Sigmoid colon (tissue), 7 donors: Measurements from ENCODE around the gene ITGA1. TPM values are rescaled to one million over a fixed set of nuclear protein-coding genes. Genes with fewer than 3 reads are reported as not detected.

Experiments used
- DNase-seq: peaks from one replicate; pipeline ENCODE4 v3.0.0-alpha.2; 2019
- H3K27ac ChIP-seq, 4 donors: fragments of 200-600 bp; sonication (generic); one replicate each; pipeline ENCODE4 v1.5.1; 2016 to 2019; ENCODE audit warnings: mild to moderate bottlenecking in 1 of 4
- H3K27me3 ChIP-seq, 3 donors: fragments of 200-600 bp; sonication (generic); one replicate each; pipeline ENCODE4 v1.5.1; 2019; ENCODE audit warnings: mild to moderate bottlenecking in 1 of 3
- H3K36me3 ChIP-seq, 4 donors: fragments of 200-600 bp; sonication (generic); one replicate each; pipeline ENCODE4 v1.5.1; 2016 to 2019
- H3K4me1 ChIP-seq, 4 donors: fragments of 200-600 bp; sonication (generic); one replicate each; pipeline ENCODE4 v1.5.1; 2017 to 2019
- H3K4me3 ChIP-seq, 4 donors: fragments of 200-600 bp; sonication (generic); one replicate each; pipeline ENCODE4 v1.5.1; 2017 to 2019; ENCODE audit warnings: mild to moderate bottlenecking in 2 of 4, moderate library complexity in 1 of 4
- H3K9me3 ChIP-seq, 4 donors: fragments of 200-600 bp in 3 of 4; sonication (generic) in 3 of 4; one replicate each; pipeline versions ENCODE4 v1.5.1 to v1.6.1; 2013 to 2019
- CTCF ChIP-seq, 4 experiments: fragments of 450-650 bp in 3 of 4; fragments of 200-600 bp in 1 of 4; IDR thresholded peaks; one replicate each; pipeline ENCODE4 v1.5.1; 2016 to 2019; ENCODE audit warnings: antibody characterized with exemption in 4 of 4, mild to moderate bottlenecking in 3 of 4, moderate library complexity in 2 of 4
- EP300 ChIP-seq, 4 donors: sonication (generic); formaldehyde crosslinking; IDR thresholded peaks; one replicate each; pipeline ENCODE4 v1.6.1; 2017; ENCODE audit warnings: antibody characterized with exemption in 4 of 4
- POLR2A ChIP-seq, 2 donors: fragments of 450-650 bp; IDR thresholded peaks; one replicate each; pipeline ENCODE4 v1.6.1; 2016; ENCODE audit warnings: antibody characterized with exemption in 2 of 2, mild to moderate bottlenecking in 2 of 2, moderate library complexity in 2 of 2
- POLR2AphosphoS5 ChIP-seq, 4 donors: sonication (generic); formaldehyde crosslinking; IDR thresholded peaks; one replicate each; pipeline ENCODE4 v1.6.1; 2017; ENCODE audit warnings: antibody characterized with exemption in 4 of 4
- WGBS, 2 donors: extraction: QIAGEN DNeasy Blood & Tissue Kit; methylation state at CpG; one replicate each; pipeline ENCODE4 v1.1.7; 2013; 5-methylcytosine and 5-hydroxymethylcytosine counted together
- intact Hi-C: fragments of 100-400 bp; cut with DNase I; formaldehyde crosslinking; loops from one replicate; pipeline ENCODE4 v1.15.1; 2023
- polyA plus RNA-seq, 3 donors: library from polyadenylated mRNA; stranded (reverse); fragments of 200-250 nt; gene quantifications; one replicate each; pipeline ENCODE4 v1.2.3, GENCODE V29; 2013
- total RNA-seq, 4 donors: library from RNA; depleted of rRNA; stranded (reverse); fragments of >200 nt; gene quantifications; one replicate each; pipeline ENCODE4 v1.1.0, GENCODE V29; 2016
- donor health status: healthy with polysubstance abuse.
- donor health status: Bipolar disorder and iron deficiency.
- donor health status: healthy.

Gene ITGA1
- total and polyA plus RNA-seq, 7 donors, result 1.8 to 511 (median 162) TPM

DNA sequence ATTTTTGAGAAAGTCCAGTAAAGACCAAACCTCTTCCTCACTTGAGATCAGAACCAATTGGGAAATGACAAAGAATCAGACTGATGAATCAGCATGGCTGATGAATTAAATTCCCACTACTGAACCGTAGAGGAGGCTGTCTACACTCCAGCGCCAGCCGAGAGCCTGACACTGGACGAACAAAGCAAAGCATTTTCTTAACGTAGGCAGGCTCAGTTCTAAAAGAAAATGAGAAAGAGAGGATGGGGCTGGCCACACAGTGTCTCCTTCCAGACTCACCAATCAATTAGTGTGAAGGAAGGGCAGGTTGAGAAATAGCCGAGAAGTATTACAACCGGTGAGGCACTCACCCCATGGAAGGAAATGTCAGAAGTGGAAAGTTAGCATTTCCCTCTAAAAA, 49.4 kb downstream of the ITGA1 start:
- Histone ChIP-seq H3K27ac (peak overlapping the region; percentile 76 to 83 (median 80)), H3K4me3 (peak overlapping the region in 2 of 4 donors; percentile 8 to 19), H3K9me3 (no peaks in the 10 kb centered on the region), H3K36me3 (no peaks in the 10 kb centered on the region), H3K4me1 (peaks cover 0 to 69% (median 62%) of the 10 kb centered on the region in 4 donors), H3K27me3 (no peaks in the 10 kb centered on the region)
- 80 to 94% methylated on average over 7 of the region's 7 CpGs for WGBS, 2 donors
- DNase-seq, result no peak
- TF ChIP-seq POLR2AphosphoS5 (IDR thresholded peaks at IDR 0.05) (peak in 2 of 4 donors; percentile 23 to 53), POLR2A (IDR thresholded peaks at IDR 0.05) (no peak)
- intact Hi-C loops, result loop anchor here (5.0 kb wide), 1 partner anchor 35 kb away; no protein-coding TSS in a partner anchor

- DNase-seq, result no peak
- H3K27ac ChIP-seq, result peak overlapping the region; percentile 76 to 83 (median 80)
- H3K27me3 ChIP-seq, result no peaks in the 10 kb centered on the region
- intact Hi-C loops, result loop anchor here (5.0 kb wide), 1 partner anchor 35 kb away; no protein-coding TSS in a partner anchor
- peak overlapping the region in 2 of 4 donors; percentile 8 to 19 for H3K4me3 ChIP-seq
- no peaks in the 10 kb centered on the region for H3K36me3 ChIP-seq
- H3K9me3 ChIP-seq, result no peaks in the 10 kb centered on the region
- no peak for TF ChIP-seq POLR2AphosphoS5 (IDR thresholded peaks at IDR 0.05)
- H3K4me1 ChIP-seq, result peaks cover 0 to 72% (median 62%) of the 10 kb centered on the region in 4 donors
- WGBS, 2 donors, result 81 to 83% methylated on average over 2 of the region's 2 CpGs
Observed at GRCh38 chr5:52837591-52838001, 49.9 kb downstream of the ITGA1 start.

- Histone ChIP-seq H3K4me1 (peaks cover 0 to 73% (median 60%) of the 10 kb centered on the region in 4 donors), H3K27ac (peak overlapping the region; percentile 76 to 83 (median 80)), H3K4me3 (no peak overlapping the region), H3K9me3 (no peaks in the 10 kb centered on the region), H3K36me3 (no peaks in the 10 kb centered on the region), H3K27me3 (no peaks in the 10 kb centered on the region)
- intact Hi-C loops, result loop anchor here (5.0 kb wide), 1 partner anchor 36 kb away; no protein-coding TSS in a partner anchor
- 86 to 87% methylated on average over 7 of the region's 7 CpGs for WGBS, 2 donors
- DNase-seq, result no peak
- TF ChIP-seq CTCF (IDR thresholded peaks at IDR 0.05), result no peak
- TF ChIP-seq POLR2AphosphoS5 (IDR thresholded peaks at IDR 0.05), result no peak
- TF ChIP-seq EP300 (IDR thresholded peaks at IDR 0.05), result no peak
- TF ChIP-seq POLR2A (IDR thresholded peaks at IDR 0.05), result no peak
Observed at GRCh38 chr5:52838326-52839015, 50.8 kb downstream of the ITGA1 start.

GRCh38 chr5:52839285-52839684, 51.6 kb downstream of the ITGA1 start:
- WGBS, 2 donors, result 70 to 93% methylated on average over 1 of the region's 1 CpG

DNA sequence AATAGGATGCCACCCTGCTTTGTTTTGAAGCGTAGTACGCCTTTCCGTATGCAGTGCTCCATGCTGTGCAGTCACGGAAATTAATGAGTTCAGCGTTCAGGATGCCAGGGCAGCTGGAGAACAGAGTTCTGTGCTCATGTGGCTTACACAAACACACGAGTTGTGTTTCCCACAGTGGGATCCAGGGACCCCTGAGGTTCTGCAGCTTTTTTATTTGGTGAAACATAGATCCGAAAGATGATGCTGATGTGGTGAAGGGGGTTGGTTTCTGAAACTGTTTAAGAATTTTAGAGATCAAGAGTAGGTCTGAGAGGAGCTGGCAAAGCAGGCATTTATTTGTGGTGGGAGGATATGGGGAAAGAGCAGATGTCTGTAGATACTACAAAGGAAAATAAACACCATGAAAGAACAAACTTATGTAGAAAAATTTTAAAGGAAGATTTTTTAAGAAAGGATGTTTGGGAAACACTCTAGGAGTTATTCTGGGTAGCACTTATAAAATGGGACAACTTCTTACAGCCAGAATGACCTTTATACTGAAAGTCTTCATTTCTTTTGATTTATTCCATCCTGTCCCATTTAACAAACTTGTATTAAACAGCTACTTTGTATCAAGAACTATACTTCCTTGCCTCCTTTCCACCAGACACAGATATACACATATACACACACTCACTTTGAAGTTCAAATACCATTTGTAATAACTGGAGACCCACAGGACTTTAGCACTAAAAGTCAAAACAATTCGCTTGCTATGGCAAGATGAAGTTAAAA, 52.7 kb downstream of the ITGA1 start:
- Histone ChIP-seq H3K27me3 (no peaks in the 10 kb centered on the region), H3K36me3 (no peaks in the 10 kb centered on the region), H3K27ac (peak overlapping the region; percentile 76 to 83 (median 80)), H3K9me3 (no peaks in the 10 kb centered on the region), H3K4me3 (peak overlapping the region in 2 of 4 donors; percentile 4 to 16), H3K4me1 (peaks cover 0 to 91% (median 67%) of the 10 kb centered on the region in 4 donors)
- TF ChIP-seq CTCF (IDR thresholded peaks at IDR 0.05) (no peak), POLR2A (IDR thresholded peaks at IDR 0.05) (no peak), EP300 (IDR thresholded peaks at IDR 0.05) (no peak), POLR2AphosphoS5 (IDR thresholded peaks at IDR 0.05) (peak in 1 of 4 donors; percentile 4)
- intact Hi-C loops, result no loop called here
- 72 to 82% methylated on average over 8 of the region's 8 CpGs for WGBS, 2 donors
- DNase-seq, result no peak

More at GRCh38 chr5:52839285-52839684, 51.6 kb downstream of the ITGA1 start:
- intact Hi-C loops, result loop anchor here (5.0 kb wide), 1 partner anchor 37 kb away; no protein-coding TSS in a partner anchor
- H3K36me3 ChIP-seq, result no peaks in the 10 kb centered on the region
- DNase-seq, result no peak
- no peaks in the 10 kb centered on the region for H3K27me3 ChIP-seq
- peaks cover 0 to 79% (median 59%) of the 10 kb centered on the region in 4 donors for H3K4me1 ChIP-seq
- no peak overlapping the region for H3K4me3 ChIP-seq
- no peak for TF ChIP-seq CTCF (IDR thresholded peaks at IDR 0.05)
- TF ChIP-seq POLR2A (IDR thresholded peaks at IDR 0.05), result no peak
- TF ChIP-seq POLR2AphosphoS5 (IDR thresholded peaks at IDR 0.05), result no peak
- no peaks in the 10 kb centered on the region for H3K9me3 ChIP-seq
- peak overlapping the region; percentile 76 to 83 (median 80) for H3K27ac ChIP-seq
